ENCODE data around the gene DYRK3. TPM values are rescaled to one million over a fixed set of nuclear protein-coding genes. Genes with fewer than 3 reads are reported as not detected.
A peak's percentile ranks its signal among the peaks of the same experiment; 100 is the strongest.

The DYRK3 gene
- total RNA-seq, 1 donor from 2014 or later = 3.2 TPM

GRCh38 chr1:206628916-206629315, 6.4 kb upstream of the DYRK3 start:
- H3K4me3 Mint-ChIP-seq (ENCODE audit: unreplicated experiment) = no peak overlapping the region
- peaks cover 4% of the 10 kb centered on the region for H3K4me1 Mint-ChIP-seq (ENCODE audit: unreplicated experiment)
- peaks cover 2% of the 10 kb centered on the region for H3K27me3 Mint-ChIP-seq (ENCODE audit: unreplicated experiment)
- no peak for DNase-seq (ENCODE audit: low spot score)
- H3K27ac Mint-ChIP-seq (ENCODE audit: unreplicated experiment) = no peak overlapping the region
- TF ChIP-seq, protein P1, sequence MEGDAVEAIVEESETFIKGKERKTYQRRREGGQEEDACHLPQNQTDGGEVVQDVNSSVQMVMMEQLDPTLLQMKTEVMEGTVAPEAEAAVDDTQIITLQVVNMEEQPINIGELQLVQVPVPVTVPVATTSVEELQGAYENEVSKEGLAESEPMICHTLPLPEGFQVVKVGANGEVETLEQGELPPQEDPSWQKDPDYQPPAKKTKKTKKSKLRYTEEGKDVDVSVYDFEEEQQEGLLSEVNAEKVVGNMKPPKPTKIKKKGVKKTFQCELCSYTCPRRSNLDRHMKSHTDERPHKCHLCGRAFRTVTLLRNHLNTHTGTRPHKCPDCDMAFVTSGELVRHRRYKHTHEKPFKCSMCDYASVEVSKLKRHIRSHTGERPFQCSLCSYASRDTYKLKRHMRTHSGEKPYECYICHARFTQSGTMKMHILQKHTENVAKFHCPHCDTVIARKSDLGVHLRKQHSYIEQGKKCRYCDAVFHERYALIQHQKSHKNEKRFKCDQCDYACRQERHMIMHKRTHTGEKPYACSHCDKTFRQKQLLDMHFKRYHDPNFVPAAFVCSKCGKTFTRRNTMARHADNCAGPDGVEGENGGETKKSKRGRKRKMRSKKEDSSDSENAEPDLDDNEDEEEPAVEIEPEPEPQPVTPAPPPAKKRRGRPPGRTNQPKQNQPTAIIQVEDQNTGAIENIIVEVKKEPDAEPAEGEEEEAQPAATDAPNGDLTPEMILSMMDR (IDR thresholded peaks at IDR 0.05; ENCODE audit: unreplicated experiment) = no peak
- H3K36me3 Mint-ChIP-seq (ENCODE audit: low read depth, unreplicated experiment) = no peaks in the 10 kb centered on the region
- H3K9me3 Mint-ChIP-seq (ENCODE audit: unreplicated experiment) = no peaks in the 10 kb centered on the region

DNA sequence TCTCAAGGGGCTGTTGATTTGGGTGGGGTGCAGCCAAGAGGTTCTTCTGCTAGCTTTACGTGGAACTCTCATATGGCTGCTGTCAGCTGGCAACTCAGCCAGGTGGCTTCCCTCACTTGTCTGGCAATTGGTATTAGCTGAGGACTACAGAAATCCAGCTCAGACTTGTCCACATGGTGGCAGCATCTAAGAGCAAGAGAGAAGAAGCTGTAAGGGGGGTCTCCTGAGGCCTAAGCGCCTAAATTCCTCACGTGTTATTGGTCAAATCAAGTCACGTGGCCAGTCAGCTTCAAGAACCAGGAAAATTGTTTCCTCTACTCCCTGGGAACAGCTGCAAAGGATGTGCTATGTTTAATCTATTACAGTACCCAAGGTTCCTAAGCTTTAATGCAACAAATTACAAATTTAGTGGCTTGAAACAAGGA, 4.2 kb upstream of the DYRK3 start:
- TF ChIP-seq, protein P1 (IDR thresholded peaks at IDR 0.05; ENCODE audit: unreplicated experiment) = peak; percentile 27
- Mint-ChIP-seq H3K4me3 (ENCODE audit: unreplicated experiment) (no peak overlapping the region), H3K9me3 (ENCODE audit: unreplicated experiment) (no peaks in the 10 kb centered on the region), H3K4me1 (ENCODE audit: unreplicated experiment) (peaks cover 13% of the 10 kb centered on the region), H3K36me3 (ENCODE audit: low read depth, unreplicated experiment) (no peaks in the 10 kb centered on the region), H3K27ac (ENCODE audit: unreplicated experiment) (no peak overlapping the region), H3K27me3 (ENCODE audit: unreplicated experiment) (peaks cover 6% of the 10 kb centered on the region)
- peak; percentile 58 for DNase-seq (ENCODE audit: low spot score)

GRCh38 chr1:206633708-206634121, 1.6 kb upstream of the DYRK3 start:
- TF ChIP-seq, protein P1 (IDR thresholded peaks at IDR 0.05; ENCODE audit: unreplicated experiment) = no peak
- no peaks in the 10 kb centered on the region for H3K36me3 Mint-ChIP-seq (ENCODE audit: low read depth, unreplicated experiment)
- H3K27ac Mint-ChIP-seq (ENCODE audit: unreplicated experiment) = peak overlapping the region; percentile 49
- H3K4me1 Mint-ChIP-seq (ENCODE audit: unreplicated experiment) = peaks cover 13% of the 10 kb centered on the region
- H3K4me3 Mint-ChIP-seq (ENCODE audit: unreplicated experiment) = no peak overlapping the region
- H3K9me3 Mint-ChIP-seq (ENCODE audit: unreplicated experiment) = no peaks in the 10 kb centered on the region
- DNase-seq (ENCODE audit: low spot score) = no peak
- H3K27me3 Mint-ChIP-seq (ENCODE audit: unreplicated experiment) = peaks cover 7% of the 10 kb centered on the region

- no peaks in the 10 kb centered on the region for H3K36me3 Mint-ChIP-seq (ENCODE audit: low read depth, unreplicated experiment)
- DNase-seq (ENCODE audit: low spot score) = peak; percentile 86
Observed at GRCh38 chr1:206634365-206635079, 814 bp upstream of the DYRK3 start.

DNA sequence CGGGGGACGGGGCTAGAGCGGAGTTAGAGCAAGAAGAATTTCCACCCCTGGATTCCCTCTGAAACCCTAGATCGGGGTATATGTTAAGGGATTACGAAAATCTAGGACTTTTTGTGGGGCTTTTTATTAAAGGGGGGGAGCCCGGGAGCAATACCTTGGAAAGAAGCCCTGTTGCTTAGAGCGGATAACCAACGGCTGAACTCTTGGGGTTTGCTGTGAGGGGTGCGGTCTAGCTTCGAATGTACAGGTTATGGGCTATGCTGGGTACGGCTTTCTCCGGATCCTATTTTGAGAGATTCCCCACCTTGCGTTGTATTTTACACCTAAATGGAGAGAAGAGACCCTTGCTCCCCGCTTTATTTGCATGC, 626 bp downstream of the DYRK3 start:
- H3K4me3 Mint-ChIP-seq (ENCODE audit: unreplicated experiment) = peak overlapping the region; percentile 86

More at GRCh38 chr1:206634365-206635079, 814 bp upstream of the DYRK3 start:
- H3K4me1 Mint-ChIP-seq (ENCODE audit: unreplicated experiment) = peaks cover 13% of the 10 kb centered on the region
- no peaks in the 10 kb centered on the region for H3K9me3 Mint-ChIP-seq (ENCODE audit: unreplicated experiment)
- TF ChIP-seq, protein P1 (IDR thresholded peaks at IDR 0.05; ENCODE audit: unreplicated experiment) = peak; percentile 85
- peak overlapping the region; percentile 79 for H3K27ac Mint-ChIP-seq (ENCODE audit: unreplicated experiment)
- peak overlapping the region; percentile 88 for H3K4me3 Mint-ChIP-seq (ENCODE audit: unreplicated experiment)
- H3K27me3 Mint-ChIP-seq (ENCODE audit: unreplicated experiment) = peaks cover 7% of the 10 kb centered on the region

More for the DNA sequence above, 626 bp downstream of the DYRK3 start:
- Mint-ChIP-seq H3K4me1 (ENCODE audit: unreplicated experiment) (peaks cover 13% of the 10 kb centered on the region), H3K27me3 (ENCODE audit: unreplicated experiment) (peaks cover 7% of the 10 kb centered on the region), H3K36me3 (ENCODE audit: low read depth, unreplicated experiment) (no peaks in the 10 kb centered on the region), H3K9me3 (ENCODE audit: unreplicated experiment) (no peaks in the 10 kb centered on the region), H3K27ac (ENCODE audit: unreplicated experiment) (no peak overlapping the region)
- TF ChIP-seq, protein P1 (IDR thresholded peaks at IDR 0.05; ENCODE audit: unreplicated experiment) = no peak
- no peak for DNase-seq (ENCODE audit: low spot score)

Data from endothelial cell (in vitro differentiated cells).